Ishikawa (cell line): ENCODE measurements around the gene UBE3B.
A peak's percentile ranks its signal among the peaks of the same experiment; 100 is the strongest.

Experiments
- CEBPB ChIP-seq: IDR thresholded peaks from 2 replicates; pipeline ENCODE4 v1.6.1; 2012
- CREB1 ChIP-seq: IDR thresholded peaks from 2 replicates; pipeline ENCODE4 v1.6.1; 2012; ENCODE audit warnings: low read depth
- EGR1 ChIP-seq: IDR thresholded peaks from 2 replicates; pipeline ENCODE4 v1.6.1; 2012
- EP300 ChIP-seq: IDR thresholded peaks from 2 replicates; pipeline ENCODE4 v1.6.1; 2012; ENCODE audit warnings: borderline replicate concordance
- FOXM1 ChIP-seq: IDR thresholded peaks from 2 replicates; pipeline ENCODE4 v1.6.1; 2012; ENCODE audit warnings: low read depth, borderline replicate concordance
- NFIC ChIP-seq: IDR thresholded peaks from 2 replicates; pipeline ENCODE4 v1.6.1; 2012
- RAD21 ChIP-seq: IDR thresholded peaks from 2 replicates; pipeline ENCODE4 v1.6.1; 2012; ENCODE audit warnings: low read depth
- TAF1 ChIP-seq: IDR thresholded peaks from 2 replicates; pipeline ENCODE4 v1.6.1; 2012; ENCODE audit warnings: low read depth, mild to moderate bottlenecking
- TCF12 ChIP-seq: IDR thresholded peaks from 2 replicates; pipeline ENCODE4 v1.6.1; 2012; ENCODE audit warnings: low read depth
- TEAD4 ChIP-seq: IDR thresholded peaks from 2 replicates; pipeline ENCODE4 v1.6.1; 2012
- USF1 ChIP-seq: IDR thresholded peaks from 2 replicates; pipeline ENCODE4 v1.6.1; 2012
- YY1 ChIP-seq: IDR thresholded peaks from 2 replicates; pipeline ENCODE4 v1.6.1; 2012; ENCODE audit warnings: low read depth
- ZBTB7A ChIP-seq: IDR thresholded peaks from 2 replicates; pipeline ENCODE4 v1.6.1; 2012; ENCODE audit warnings: low read depth
- TF ChIP-seq, protein P1 (sequence below): IDR thresholded peaks from 2 replicates; pipeline ENCODE4 v1.6.1; 2012
- TF ChIP-seq, protein P2 (sequence below): IDR thresholded peaks from 2 replicates; pipeline ENCODE4 v1.6.1; 2012; ENCODE audit warnings: low read depth, mild to moderate bottlenecking

The UBE3B gene

DNA sequence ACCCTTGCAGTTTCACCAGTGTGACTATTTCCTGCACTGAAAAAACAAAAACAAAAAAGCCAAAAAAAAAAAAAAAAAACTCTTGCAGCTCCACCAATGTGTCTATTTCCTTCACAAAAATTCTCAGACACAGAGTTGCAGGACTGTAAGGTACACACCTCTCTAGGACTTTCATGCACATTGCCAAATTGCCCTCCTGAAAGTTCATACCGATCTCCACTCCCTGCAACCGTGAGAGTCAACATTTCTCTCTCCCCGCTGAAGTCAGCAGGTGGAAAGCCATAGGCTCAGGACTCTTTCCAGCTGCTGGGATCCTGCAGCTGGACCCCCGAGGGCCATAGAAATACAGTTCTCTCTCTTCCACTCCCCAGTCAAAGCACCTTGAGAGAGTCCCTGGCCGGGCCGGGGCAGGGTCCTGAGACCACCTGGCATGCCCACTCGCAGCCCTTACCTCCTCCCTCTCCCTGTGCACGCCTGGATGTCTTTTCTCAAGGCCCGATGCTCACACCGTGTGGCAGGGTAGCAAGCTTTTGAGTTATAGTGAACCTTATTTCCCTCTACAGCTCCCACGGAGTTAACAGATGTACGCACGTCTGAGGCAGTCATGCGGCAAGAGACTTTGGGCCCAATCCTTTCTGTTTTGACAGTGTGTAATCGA is 72.3 kb downstream of the UBE3B start:
- TF ChIP-seq USF1 (no peak), YY1 (no peak), CREB1 (no peak), CEBPB (no peak), TAF1 (no peak), ZBTB7A (0 out of 2 replicates have a peak, but pooled peaks have one; percentile 33), FOXM1 (no peak), TCF12 (no peak)
- TF ChIP-seq, protein P1, sequence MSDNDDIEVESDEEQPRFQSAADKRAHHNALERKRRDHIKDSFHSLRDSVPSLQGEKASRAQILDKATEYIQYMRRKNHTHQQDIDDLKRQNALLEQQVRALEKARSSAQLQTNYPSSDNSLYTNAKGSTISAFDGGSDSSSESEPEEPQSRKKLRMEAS, result no peak

GRCh38 chr12:109550281-109550680 is 72.8 kb downstream of the UBE3B start:
- no peak for TF ChIP-seq TEAD4
- no peak for TF ChIP-seq TAF1
- TF ChIP-seq NFIC, result no peak
- no peak for TF ChIP-seq EGR1
- TF ChIP-seq USF1, result no peak
- no peak for TF ChIP-seq EP300
- TF ChIP-seq ZBTB7A, result no peak
- no peak for TF ChIP-seq RAD21
- TF ChIP-seq, protein P2, sequence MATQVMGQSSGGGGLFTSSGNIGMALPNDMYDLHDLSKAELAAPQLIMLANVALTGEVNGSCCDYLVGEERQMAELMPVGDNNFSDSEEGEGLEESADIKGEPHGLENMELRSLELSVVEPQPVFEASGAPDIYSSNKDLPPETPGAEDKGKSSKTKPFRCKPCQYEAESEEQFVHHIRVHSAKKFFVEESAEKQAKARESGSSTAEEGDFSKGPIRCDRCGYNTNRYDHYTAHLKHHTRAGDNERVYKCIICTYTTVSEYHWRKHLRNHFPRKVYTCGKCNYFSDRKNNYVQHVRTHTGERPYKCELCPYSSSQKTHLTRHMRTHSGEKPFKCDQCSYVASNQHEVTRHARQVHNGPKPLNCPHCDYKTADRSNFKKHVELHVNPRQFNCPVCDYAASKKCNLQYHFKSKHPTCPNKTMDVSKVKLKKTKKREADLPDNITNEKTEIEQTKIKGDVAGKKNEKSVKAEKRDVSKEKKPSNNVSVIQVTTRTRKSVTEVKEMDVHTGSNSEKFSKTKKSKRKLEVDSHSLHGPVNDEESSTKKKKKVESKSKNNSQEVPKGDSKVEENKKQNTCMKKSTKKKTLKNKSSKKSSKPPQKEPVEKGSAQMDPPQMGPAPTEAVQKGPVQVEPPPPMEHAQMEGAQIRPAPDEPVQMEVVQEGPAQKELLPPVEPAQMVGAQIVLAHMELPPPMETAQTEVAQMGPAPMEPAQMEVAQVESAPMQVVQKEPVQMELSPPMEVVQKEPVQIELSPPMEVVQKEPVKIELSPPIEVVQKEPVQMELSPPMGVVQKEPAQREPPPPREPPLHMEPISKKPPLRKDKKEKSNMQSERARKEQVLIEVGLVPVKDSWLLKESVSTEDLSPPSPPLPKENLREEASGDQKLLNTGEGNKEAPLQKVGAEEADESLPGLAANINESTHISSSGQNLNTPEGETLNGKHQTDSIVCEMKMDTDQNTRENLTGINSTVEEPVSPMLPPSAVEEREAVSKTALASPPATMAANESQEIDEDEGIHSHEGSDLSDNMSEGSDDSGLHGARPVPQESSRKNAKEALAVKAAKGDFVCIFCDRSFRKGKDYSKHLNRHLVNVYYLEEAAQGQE, result no peak
- no peak for TF ChIP-seq CEBPB
- TF ChIP-seq YY1, result no peak

DNA sequence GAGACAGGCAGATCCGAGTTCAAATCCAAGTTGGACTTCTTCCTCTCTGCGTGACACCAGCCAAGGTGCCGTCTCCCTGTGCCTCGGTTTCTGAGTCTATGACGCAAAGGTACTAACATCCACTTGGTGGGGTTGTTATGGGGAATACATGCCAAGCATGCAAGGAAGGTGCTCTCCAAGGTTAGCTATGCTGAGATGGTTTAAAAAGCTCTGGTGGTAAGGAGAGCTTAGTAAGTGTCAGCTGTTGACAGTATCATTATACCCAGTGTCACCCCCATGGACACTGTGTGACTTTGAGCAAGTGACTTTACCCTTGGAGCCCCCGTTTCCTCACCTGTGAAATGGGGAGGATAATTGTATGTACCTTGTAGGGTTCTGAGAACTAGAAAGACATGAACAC is 73.7 kb downstream of the UBE3B start:
- TF ChIP-seq CREB1, result no peak
- TF ChIP-seq, protein P2, result peak; percentile 24; the same call in 1 of the 2 replicates

GRCh38 chr12:109552971-109553370 is 75.5 kb downstream of the UBE3B start:
- no peak for TF ChIP-seq USF1
- TF ChIP-seq TEAD4, result no peak
- TF ChIP-seq ZBTB7A, result no peak
- TF ChIP-seq, protein P1, result no peak
- no peak for TF ChIP-seq EP300
- no peak for TF ChIP-seq YY1
- no peak for TF ChIP-seq NFIC
- TF ChIP-seq CREB1, result no peak
- no peak for TF ChIP-seq FOXM1
- TF ChIP-seq, protein P2, result no peak
- TF ChIP-seq EGR1, result no peak
- TF ChIP-seq TAF1, result no peak

GRCh38 chr12:109553483-109553882 is 76.0 kb downstream of the UBE3B start:
- TF ChIP-seq EP300, result no peak
- no peak for TF ChIP-seq NFIC
- TF ChIP-seq, protein P1, result no peak
- TF ChIP-seq EGR1, result no peak
- no peak for TF ChIP-seq TCF12
- no peak for TF ChIP-seq CEBPB
- TF ChIP-seq CREB1, result no peak
- no peak for TF ChIP-seq RAD21
- TF ChIP-seq TEAD4, result no peak
- TF ChIP-seq, protein P2, result no peak
- no peak for TF ChIP-seq ZBTB7A
- TF ChIP-seq USF1, result no peak
- no peak for TF ChIP-seq TAF1
